Measurements from ENCODE around the gene PRR7. TPM values are rescaled to one million over a fixed set of nuclear protein-coding genes. Genes with fewer than 3 reads are reported as not detected.

The PRR7 gene
- total and polyA plus RNA-seq, 2 of the 13 experiments (the other 11 are each of a cell fraction or from before 2014, with no cell fraction given) = 4.8 to 5.0 TPM

DNA sequence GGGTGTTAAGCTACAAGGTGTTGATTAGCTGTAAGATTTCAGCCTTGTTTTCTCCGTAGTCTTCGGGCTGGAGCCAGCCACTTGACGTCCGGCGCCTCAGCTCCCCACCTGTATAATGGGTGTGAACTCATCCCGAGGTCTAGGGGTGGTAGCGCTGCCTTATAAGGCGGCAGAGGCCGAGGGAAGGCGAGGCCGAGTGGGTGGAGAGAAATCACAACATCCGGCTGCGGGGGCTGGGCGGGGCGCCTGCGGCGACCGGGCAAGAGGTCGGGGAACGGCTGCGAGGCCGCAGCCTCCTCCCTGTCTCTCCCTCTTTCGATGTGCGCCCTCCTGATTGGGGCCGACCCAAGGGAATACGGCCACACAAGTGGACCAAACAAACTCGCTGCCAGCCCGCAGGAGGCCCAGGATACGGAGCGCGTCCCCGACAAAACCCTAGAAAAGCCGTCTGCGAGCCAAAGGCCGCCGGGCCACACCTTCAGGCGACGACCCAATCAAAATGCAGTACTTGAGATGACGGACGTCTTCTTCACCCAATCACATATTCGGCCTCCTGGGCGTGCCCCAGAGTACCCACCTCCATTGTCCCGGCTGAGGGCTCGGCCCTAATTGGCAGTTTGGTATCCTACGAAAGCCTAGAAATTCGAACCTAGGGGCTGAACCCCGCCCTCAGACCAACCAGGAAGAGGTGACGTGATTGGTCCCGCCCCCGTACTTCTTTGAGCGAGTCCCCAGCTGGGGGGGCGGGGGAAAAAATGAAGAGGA, 20.6 kb upstream of the PRR7 start (continued):
- TF ChIP-seq ZNF335 (CRISPR knock-in tag; IDR thresholded peaks at IDR 0.05) (no peak), ZNF607 (CRISPR knock-in tag; IDR thresholded peaks at IDR 0.05; ENCODE audit: borderline replicate concordance) (peak; percentile 69), SRSF4 (IDR thresholded peaks at IDR 0.05; ENCODE audit: low read depth, low read length, poor library complexity, severe bottlenecking) (no peak), MED13 (CRISPR knock-in tag; IDR thresholded peaks at IDR 0.05) (peak; percentile 71; the same call in 1 of the 2 replicates), ZNF10 (CRISPR knock-in tag; IDR thresholded peaks at IDR 0.05; ENCODE audit: borderline replicate concordance, low read depth) (no peak), ZFP36L2 (CRISPR knock-in tag; IDR thresholded peaks at IDR 0.05) (no peak), ZNF816 (CRISPR knock-in tag; IDR thresholded peaks at IDR 0.05; ENCODE audit: borderline replicate concordance) (no peak), SIX4 (CRISPR knock-in tag; IDR thresholded peaks at IDR 0.05) (peak; percentile 47; the same call in 1 of the 2 replicates), NONO (IDR thresholded peaks at IDR 0.05) (no peak), NONO (CRISPR knock-in tag; conservative IDR thresholded peaks at IDR 0.05) (0 out of 2 replicates have a peak, but pooled peaks have one; percentile 42), ZNF33A (CRISPR knock-in tag; IDR thresholded peaks at IDR 0.05; ENCODE audit: borderline replicate concordance) (no peak), STAT5B (CRISPR knock-in tag; IDR thresholded peaks at IDR 0.05) (no peak), E2F1 (CRISPR knock-in tag; IDR thresholded peaks at IDR 0.05) (peak; percentile 74), ZNF138 (CRISPR knock-in tag; IDR thresholded peaks at IDR 0.05; ENCODE audit: low read depth) (no peak), NR2F2 (IDR thresholded peaks at IDR 0.05; ENCODE audit: borderline replicate concordance, low read depth) (no peak), ZKSCAN8 (CRISPR knock-in tag; IDR thresholded peaks at IDR 0.05; ENCODE audit: borderline replicate concordance) (0 out of 2 replicates have a peak, but pooled peaks have one; percentile 27), AHR (CRISPR knock-in tag; IDR thresholded peaks at IDR 0.05) (peak; percentile 24; the same call in 1 of the 2 replicates), ZNF331 (CRISPR knock-in tag; IDR thresholded peaks at IDR 0.05) (peak; percentile 43), ZNF775 (CRISPR knock-in tag; IDR thresholded peaks at IDR 0.05; ENCODE audit: borderline replicate concordance) (no peak), GTF3A (CRISPR knock-in tag; conservative IDR thresholded peaks at IDR 0.05) (no peak), ZMAT3 (CRISPR knock-in tag; conservative IDR thresholded peaks at IDR 0.05) (0 out of 2 replicates have a peak, but pooled peaks have one; percentile 27), ZNF234 (CRISPR knock-in tag; conservative IDR thresholded peaks at IDR 0.05) (no peak), ZNF329 (CRISPR knock-in tag; IDR thresholded peaks at IDR 0.05; ENCODE audit: low read depth) (no peak)
- TF ChIP-seq, protein P1, sequence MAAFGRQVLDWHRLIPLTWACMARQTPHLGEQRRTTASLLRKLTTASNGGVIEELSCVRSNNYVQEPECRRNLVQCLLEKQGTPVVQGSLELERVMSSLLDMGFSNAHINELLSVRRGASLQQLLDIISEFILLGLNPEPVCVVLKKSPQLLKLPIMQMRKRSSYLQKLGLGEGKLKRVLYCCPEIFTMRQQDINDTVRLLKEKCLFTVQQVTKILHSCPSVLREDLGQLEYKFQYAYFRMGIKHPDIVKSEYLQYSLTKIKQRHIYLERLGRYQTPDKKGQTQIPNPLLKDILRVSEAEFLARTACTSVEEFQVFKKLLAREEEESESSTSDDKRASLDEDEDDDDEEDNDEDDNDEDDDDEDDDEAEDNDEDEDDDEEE (CRISPR knock-in tag; IDR thresholded peaks at IDR 0.05) = no peak
- TF ChIP-seq, protein P2, sequence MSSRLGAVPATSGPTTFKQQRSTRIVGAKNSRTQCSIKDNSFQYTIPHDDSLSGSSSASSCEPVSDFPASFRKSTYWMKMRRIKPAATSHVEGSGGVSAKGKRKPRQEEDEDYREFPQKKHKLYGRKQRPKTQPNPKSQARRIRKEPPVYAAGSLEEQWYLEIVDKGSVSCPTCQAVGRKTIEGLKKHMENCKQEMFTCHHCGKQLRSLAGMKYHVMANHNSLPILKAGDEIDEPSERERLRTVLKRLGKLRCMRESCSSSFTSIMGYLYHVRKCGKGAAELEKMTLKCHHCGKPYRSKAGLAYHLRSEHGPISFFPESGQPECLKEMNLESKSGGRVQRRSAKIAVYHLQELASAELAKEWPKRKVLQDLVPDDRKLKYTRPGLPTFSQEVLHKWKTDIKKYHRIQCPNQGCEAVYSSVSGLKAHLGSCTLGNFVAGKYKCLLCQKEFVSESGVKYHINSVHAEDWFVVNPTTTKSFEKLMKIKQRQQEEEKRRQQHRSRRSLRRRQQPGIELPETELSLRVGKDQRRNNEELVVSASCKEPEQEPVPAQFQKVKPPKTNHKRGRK (CRISPR knock-in tag; IDR thresholded peaks at IDR 0.05) = no peak
- TF ChIP-seq, protein P3, sequence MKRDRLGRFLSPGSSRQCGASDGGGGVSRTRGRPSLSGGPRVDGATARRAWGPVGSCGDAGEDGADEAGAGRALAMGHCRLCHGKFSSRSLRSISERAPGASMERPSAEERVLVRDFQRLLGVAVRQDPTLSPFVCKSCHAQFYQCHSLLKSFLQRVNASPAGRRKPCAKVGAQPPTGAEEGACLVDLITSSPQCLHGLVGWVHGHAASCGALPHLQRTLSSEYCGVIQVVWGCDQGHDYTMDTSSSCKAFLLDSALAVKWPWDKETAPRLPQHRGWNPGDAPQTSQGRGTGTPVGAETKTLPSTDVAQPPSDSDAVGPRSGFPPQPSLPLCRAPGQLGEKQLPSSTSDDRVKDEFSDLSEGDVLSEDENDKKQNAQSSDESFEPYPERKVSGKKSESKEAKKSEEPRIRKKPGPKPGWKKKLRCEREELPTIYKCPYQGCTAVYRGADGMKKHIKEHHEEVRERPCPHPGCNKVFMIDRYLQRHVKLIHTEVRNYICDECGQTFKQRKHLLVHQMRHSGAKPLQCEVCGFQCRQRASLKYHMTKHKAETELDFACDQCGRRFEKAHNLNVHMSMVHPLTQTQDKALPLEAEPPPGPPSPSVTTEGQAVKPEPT (CRISPR knock-in tag; IDR thresholded peaks at IDR 0.05; ENCODE audit: low read depth) = no peak

Measured in HepG2 (cell line).